ENCODE measurements around the gene SNRK. TPM values are rescaled to one million over a fixed set of nuclear protein-coding genes. Genes with fewer than 3 reads are reported as not detected.

The SNRK gene
- total and polyA plus RNA-seq, 2 experiments from 2014 or later = 10.7 to 25.3 TPM

DNA sequence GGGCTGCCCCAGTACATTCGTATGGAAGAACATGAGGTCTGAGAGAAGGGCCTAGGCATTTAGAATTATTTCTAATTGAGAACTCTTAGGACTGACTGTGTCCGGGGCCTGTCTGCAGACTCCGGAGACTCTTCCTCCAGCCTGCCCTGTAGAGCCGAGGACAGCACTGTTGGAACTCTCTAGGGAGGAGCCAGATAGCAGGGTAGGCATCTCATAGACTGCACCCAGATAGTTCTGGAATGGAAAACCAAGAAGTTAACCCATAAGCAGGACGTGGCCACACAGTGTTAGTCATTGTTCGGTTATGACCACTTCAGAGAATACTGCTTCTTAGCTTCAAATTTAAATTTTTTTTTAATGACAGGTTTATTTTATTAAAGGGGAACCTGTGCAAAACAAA, 59.5 kb downstream of the SNRK start:
- no peak for DNase-seq (ENCODE audit: low spot score)
- H3K9me2 ChIP-seq (replicated peaks; ENCODE audit: insufficient read depth) = no peaks in the 10 kb centered on the region
- no peak overlapping the region for H3K4me2 ChIP-seq
- H3K9me3 ChIP-seq (ENCODE audit: low read depth) = no peaks in the 10 kb centered on the region
- H3K36me3 ChIP-seq (replicated peaks; ENCODE audit: insufficient read depth, low read depth) = peaks cover 4% of the 10 kb centered on the region
- H2AFZ ChIP-seq = no peak overlapping the region
- no peak overlapping the region for H3K4me3 ChIP-seq
- H3K27ac ChIP-seq = no peak overlapping the region
- H3K79me2 ChIP-seq = no peaks in the 10 kb centered on the region
- no peaks in the 10 kb centered on the region for H3K4me1 ChIP-seq (ENCODE audit: insufficient read depth)
- 91% methylated on average over 6 of the region's 6 CpGs for WGBS (ENCODE audit: low lambda C conversion rate, missing lambda C conversion rate)
- no peaks in the 10 kb centered on the region for H4K20me1 ChIP-seq (ENCODE audit: insufficient read depth, poor library complexity, severe bottlenecking)
- H3K27me3 ChIP-seq = no peaks in the 10 kb centered on the region
- TF ChIP-seq EZH2phosphoT487 (IDR thresholded peaks at IDR 0.05; ENCODE audit: low read depth, severe bottlenecking, unreplicated experiment) (no peak), EZH2 (IDR thresholded peaks at IDR 0.05; ENCODE audit: borderline replicate concordance) (no peak)
- TF ChIP-seq, protein P1, sequence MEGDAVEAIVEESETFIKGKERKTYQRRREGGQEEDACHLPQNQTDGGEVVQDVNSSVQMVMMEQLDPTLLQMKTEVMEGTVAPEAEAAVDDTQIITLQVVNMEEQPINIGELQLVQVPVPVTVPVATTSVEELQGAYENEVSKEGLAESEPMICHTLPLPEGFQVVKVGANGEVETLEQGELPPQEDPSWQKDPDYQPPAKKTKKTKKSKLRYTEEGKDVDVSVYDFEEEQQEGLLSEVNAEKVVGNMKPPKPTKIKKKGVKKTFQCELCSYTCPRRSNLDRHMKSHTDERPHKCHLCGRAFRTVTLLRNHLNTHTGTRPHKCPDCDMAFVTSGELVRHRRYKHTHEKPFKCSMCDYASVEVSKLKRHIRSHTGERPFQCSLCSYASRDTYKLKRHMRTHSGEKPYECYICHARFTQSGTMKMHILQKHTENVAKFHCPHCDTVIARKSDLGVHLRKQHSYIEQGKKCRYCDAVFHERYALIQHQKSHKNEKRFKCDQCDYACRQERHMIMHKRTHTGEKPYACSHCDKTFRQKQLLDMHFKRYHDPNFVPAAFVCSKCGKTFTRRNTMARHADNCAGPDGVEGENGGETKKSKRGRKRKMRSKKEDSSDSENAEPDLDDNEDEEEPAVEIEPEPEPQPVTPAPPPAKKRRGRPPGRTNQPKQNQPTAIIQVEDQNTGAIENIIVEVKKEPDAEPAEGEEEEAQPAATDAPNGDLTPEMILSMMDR (IDR thresholded peaks at IDR 0.05; ENCODE audit: poor library complexity) = no peak

DNA sequence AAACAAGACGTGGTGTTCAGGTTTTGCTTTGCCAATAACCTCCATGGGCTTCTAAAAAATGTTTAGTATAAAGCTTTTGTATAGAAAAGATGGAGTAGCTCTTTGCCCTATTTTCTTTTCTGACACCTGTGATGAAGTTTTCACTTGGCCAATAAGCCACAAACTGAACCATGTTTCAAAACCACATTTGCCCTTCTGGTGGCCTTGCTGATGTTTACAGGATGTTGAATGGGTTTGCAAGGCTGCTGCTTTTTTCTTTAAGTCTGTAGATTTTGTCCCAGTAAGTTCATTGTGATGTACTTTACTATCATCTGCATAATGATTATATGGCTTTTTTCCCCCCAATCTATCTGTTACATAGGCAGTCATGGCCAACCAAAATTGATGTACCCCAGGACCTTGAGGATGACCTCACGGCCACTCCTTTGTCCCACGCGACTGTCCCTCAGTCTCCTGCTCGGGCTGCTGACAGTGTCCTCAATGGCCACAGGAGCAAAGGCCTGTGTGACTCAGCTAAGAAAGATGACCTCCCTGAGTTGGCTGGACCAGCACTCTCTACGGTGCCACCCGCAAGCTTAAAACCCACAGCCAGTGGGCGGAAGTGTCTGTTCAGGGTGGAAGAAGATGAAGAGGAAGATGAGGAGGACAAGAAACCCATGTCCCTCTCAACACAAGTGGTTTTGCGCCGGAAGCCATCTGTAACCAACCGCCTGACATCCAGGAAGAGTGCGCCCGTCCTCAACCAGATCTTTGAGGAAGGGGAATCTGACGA, 60.8 kb downstream of the SNRK start:
- H3K4me2 ChIP-seq = no peak overlapping the region
- TF ChIP-seq EZH2 (IDR thresholded peaks at IDR 0.05; ENCODE audit: borderline replicate concordance) (no peak), EZH2phosphoT487 (IDR thresholded peaks at IDR 0.05; ENCODE audit: low read depth, severe bottlenecking, unreplicated experiment) (no peak)
- TF ChIP-seq, protein P1 (IDR thresholded peaks at IDR 0.05; ENCODE audit: poor library complexity) = no peak
- no peak overlapping the region for H3K27ac ChIP-seq
- 97% methylated on average over 14 of the region's 14 CpGs for WGBS (ENCODE audit: low lambda C conversion rate, missing lambda C conversion rate)
- no peak overlapping the region for H3K4me3 ChIP-seq
- H3K9me2 ChIP-seq (replicated peaks; ENCODE audit: insufficient read depth) = no peaks in the 10 kb centered on the region
- H2AFZ ChIP-seq = no peak overlapping the region
- H3K4me1 ChIP-seq (ENCODE audit: insufficient read depth) = no peaks in the 10 kb centered on the region
- DNase-seq (ENCODE audit: low spot score) = no peak
- no peaks in the 10 kb centered on the region for H3K36me3 ChIP-seq (replicated peaks; ENCODE audit: insufficient read depth, low read depth)
- no peaks in the 10 kb centered on the region for H3K79me2 ChIP-seq
- no peaks in the 10 kb centered on the region for H3K27me3 ChIP-seq
- H3K9me3 ChIP-seq (ENCODE audit: low read depth) = no peaks in the 10 kb centered on the region
- no peaks in the 10 kb centered on the region for H4K20me1 ChIP-seq (ENCODE audit: insufficient read depth, poor library complexity, severe bottlenecking)

DNA sequence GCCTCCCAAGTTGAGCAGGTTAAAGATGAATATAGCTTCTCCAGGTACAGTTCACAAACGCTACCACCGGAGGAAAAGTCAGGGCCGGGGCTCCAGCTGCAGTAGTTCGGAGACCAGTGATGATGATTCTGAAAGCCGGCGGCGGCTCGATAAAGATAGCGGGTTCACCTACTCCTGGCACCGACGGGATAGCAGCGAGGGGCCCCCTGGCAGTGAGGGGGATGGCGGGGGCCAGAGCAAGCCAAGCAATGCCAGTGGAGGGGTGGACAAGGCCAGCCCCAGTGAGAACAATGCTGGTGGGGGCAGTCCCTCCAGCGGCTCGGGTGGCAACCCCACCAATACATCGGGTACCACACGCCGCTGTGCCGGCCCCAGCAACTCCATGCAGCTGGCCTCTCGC, 61.4 kb downstream of the SNRK start:
- TF ChIP-seq EZH2 (IDR thresholded peaks at IDR 0.05; ENCODE audit: borderline replicate concordance) (no peak), EZH2phosphoT487 (IDR thresholded peaks at IDR 0.05; ENCODE audit: low read depth, severe bottlenecking, unreplicated experiment) (no peak)
- TF ChIP-seq, protein P1 (IDR thresholded peaks at IDR 0.05; ENCODE audit: poor library complexity) = no peak
- no peaks in the 10 kb centered on the region for H3K9me2 ChIP-seq (replicated peaks; ENCODE audit: insufficient read depth)
- H3K4me1 ChIP-seq (ENCODE audit: insufficient read depth) = no peaks in the 10 kb centered on the region
- DNase-seq (ENCODE audit: low spot score) = no peak
- H3K4me2 ChIP-seq = no peak overlapping the region
- no peak overlapping the region for H2AFZ ChIP-seq
- no peaks in the 10 kb centered on the region for H3K79me2 ChIP-seq
- no peaks in the 10 kb centered on the region for H3K27me3 ChIP-seq
- H3K36me3 ChIP-seq (replicated peaks; ENCODE audit: insufficient read depth, low read depth) = no peaks in the 10 kb centered on the region
- no peak overlapping the region for H3K27ac ChIP-seq
- H4K20me1 ChIP-seq (ENCODE audit: insufficient read depth, poor library complexity, severe bottlenecking) = no peaks in the 10 kb centered on the region
- 96% methylated on average over 20 of the region's 20 CpGs for WGBS (ENCODE audit: low lambda C conversion rate, missing lambda C conversion rate)
- H3K4me3 ChIP-seq = no peak overlapping the region
- H3K9me3 ChIP-seq (ENCODE audit: low read depth) = no peaks in the 10 kb centered on the region
